SK-N-SH (cell line): Measurements from ENCODE around the gene BCO2. TPM values are rescaled to one million over a fixed set of nuclear protein-coding genes. Genes with fewer than 3 reads are reported as not detected.

Source experiments
- CTCF ChIA-PET: fragments of 300-600, 350-600 bp; formaldehyde crosslinking; extraction: SDS; loops from one replicate; lab custom pipeline; 2021; lab: Yijun Ruan, JAX
- POLR2A ChIA-PET: fragments of 350-600 bp; sonication (Branson Sonifier 250); formaldehyde crosslinking; extraction: SDS; loops from one replicate; lab custom pipeline; 2020; ENCODE audit warnings: antibody characterized with exemption, inconsistent platforms; lab: Yijun Ruan, JAX
- DNase-seq: peaks from one replicate; pipeline ENCODE4 v3.0.0; 2012
- H2AFZ ChIP-seq: fragments of 200-600 bp; sonication (generic); 2 replicates; pipeline ENCODE4 v1.8.1; 2016; ENCODE audit warnings: antibody characterized with exemption, mild to moderate bottlenecking, low read depth
- H3F3A ChIP-seq: fragments of 200-600 bp; sonication (generic); replicated peaks from 2 replicates; pipeline ENCODE3; 2016; ENCODE audit warnings: antibody characterized with exemption, mild to moderate bottlenecking; ENCODE audit not compliant: insufficient read depth
- H3K27ac ChIP-seq, 2 experiments: fragments of 200-500 bp in 1 of 2; fragments of 200-600 bp in 1 of 2; sonication (Bioruptor generic) in 1 of 2; sonication (generic), shearing (Covaris generic) in 1 of 2; 2 replicates each; pipeline versions ENCODE4 v1.5.1 to v1.6.1; 2014 to 2016; ENCODE audit warnings: low read depth in 2 of 2, inconsistent platforms in 1 of 2, low read length in 1 of 2, mild to moderate bottlenecking in 1 of 2, mixed read lengths in 1 of 2
- H3K27me3 ChIP-seq: fragments of 200-600 bp; sonication (generic), shearing (Covaris generic); 2 replicates; pipeline ENCODE4 v1.6.1; 2016; ENCODE audit warnings: mixed run types; ENCODE audit not compliant: insufficient read depth
- H3K36me3 ChIP-seq, 2 experiments: fragments of 200-500 bp in 1 of 2; fragments of 200-600 bp in 1 of 2; sonication (Bioruptor generic) in 1 of 2; sonication (generic) in 1 of 2; replicated peaks in 1 of 2; 2 replicates each; pipeline versions ENCODE3 to v1.5.1; 2014 to 2016; ENCODE audit warnings: low read length in 1 of 2, mild to moderate bottlenecking in 1 of 2; ENCODE audit not compliant: insufficient read depth in 2 of 2, control insufficient read depth in 1 of 2
- H3K4me1 ChIP-seq, 2 experiments: fragments of 200-500 bp in 1 of 2; fragments of 200-600 bp in 1 of 2; sonication (Bioruptor generic) in 1 of 2; sonication (generic), shearing (Covaris generic) in 1 of 2; 2 replicates each; pipeline versions ENCODE4 v1.5.1 to v1.6.1; 2014 to 2016; ENCODE audit warnings: low read depth in 1 of 2, low read length in 1 of 2, mixed run types in 1 of 2; ENCODE audit not compliant: insufficient read depth in 2 of 2, control insufficient read depth in 1 of 2
- H3K4me2 ChIP-seq: fragments of 200-600 bp; sonication (generic), shearing (Covaris generic); 2 replicates; pipeline ENCODE4 v1.6.1; 2017; ENCODE audit warnings: mixed run types
- H3K4me3 ChIP-seq, 2 experiments: fragments of 200-500 bp in 1 of 2; fragments of 200-600 bp in 1 of 2; sonication (Bioruptor generic) in 1 of 2; sonication (generic), shearing (Covaris generic) in 1 of 2; 2 replicates each; pipeline versions ENCODE4 v1.5.1 to v1.8.1; 2014 to 2016; ENCODE audit warnings: low read depth in 2 of 2, inconsistent platforms in 1 of 2, low read length in 1 of 2, mild to moderate bottlenecking in 1 of 2, mixed read lengths in 1 of 2, moderate library complexity in 1 of 2
- H3K79me2 ChIP-seq: fragments of 200-600 bp; sonication (generic); 2 replicates; pipeline ENCODE4 v1.8.1; 2017; ENCODE audit warnings: mild to moderate bottlenecking; ENCODE audit not compliant: insufficient read depth
- H3K9ac ChIP-seq: fragments of 200-600 bp; sonication (generic); 2 replicates; pipeline ENCODE4 v1.6.1; 2017; ENCODE audit warnings: mixed run types
- H3K9me2 ChIP-seq: fragments of 200-600 bp; sonication (generic); 2 replicates; pipeline ENCODE4 v1.6.1; 2017; ENCODE audit warnings: mixed run types
- H3K9me3 ChIP-seq: fragments of 200-600 bp; sonication (generic); 2 replicates; pipeline ENCODE4 v1.6.1; 2017; ENCODE audit warnings: mixed run types, mild to moderate bottlenecking, moderate library complexity
- H4K20me1 ChIP-seq: fragments of 200-600 bp; sonication (generic); 2 replicates; pipeline ENCODE4 v1.6.1; 2017; ENCODE audit warnings: mild to moderate bottlenecking, mixed run types; ENCODE audit not compliant: insufficient read depth
- EP300 ChIP-seq, 2 experiments: IDR thresholded peaks; 2 replicates each; pipeline versions ENCODE4 v1.4.0 to v1.6.1; 2012; ENCODE audit warnings: borderline replicate concordance in 1 of 2, low read depth in 1 of 2, low read length in 1 of 2
- FOSL2 ChIP-seq: IDR thresholded peaks from 2 replicates; pipeline ENCODE4 v1.4.0; 2012; ENCODE audit warnings: low read depth, mild to moderate bottlenecking, moderate library complexity, borderline replicate concordance
- NRF1 ChIP-seq: IDR thresholded peaks from 2 replicates; pipeline ENCODE4 v1.6.1; 2012; ENCODE audit warnings: low read depth, mild to moderate bottlenecking, low read length
- RAD21 ChIP-seq: IDR thresholded peaks from 2 replicates; pipeline ENCODE4 v1.6.1; 2012; ENCODE audit warnings: mild to moderate bottlenecking, low read length
- RCOR1 ChIP-seq: fragments of 150-350 bp; IDR thresholded peaks from 2 replicates; pipeline ENCODE4 v1.6.1; 2017; ENCODE audit warnings: antibody characterized with exemption, low read length
- REST ChIP-seq: IDR thresholded peaks from 2 replicates; pipeline ENCODE4 v1.6.1; 2012; ENCODE audit warnings: mild to moderate bottlenecking, low read depth, low read length, moderate library complexity
- RFX5 ChIP-seq: IDR thresholded peaks from 2 replicates; pipeline ENCODE4 v1.6.1; 2012; ENCODE audit warnings: mild to moderate bottlenecking, improper control_type of control experiment, low read length
- SMC3 ChIP-seq: IDR thresholded peaks from 2 replicates; pipeline ENCODE4 v1.6.1; 2012; ENCODE audit warnings: low read depth, low read length, improper control_type of control experiment
- TAF1 ChIP-seq: IDR thresholded peaks from 2 replicates; pipeline ENCODE4 v1.6.1; 2012; ENCODE audit warnings: low read depth, mild to moderate bottlenecking, low read length, moderate library complexity, borderline replicate concordance
- TCF12 ChIP-seq: IDR thresholded peaks from 2 replicates; pipeline ENCODE4 v1.4.0; 2012
- USF1 ChIP-seq: IDR thresholded peaks from 2 replicates; pipeline ENCODE4 v1.4.0; 2012; ENCODE audit warnings: low read depth, borderline replicate concordance
- YY1 ChIP-seq: IDR thresholded peaks from 2 replicates; pipeline ENCODE4 v1.4.0; 2012; ENCODE audit warnings: low read depth, mild to moderate bottlenecking
- WGBS: methylation state at CpG from one replicate; pipeline ENCODE4 v1.1.6; 2017; ENCODE audit warnings: low lambda C conversion rate; 5-methylcytosine and 5-hydroxymethylcytosine counted together
- polyA plus RNA-seq, 3 experiments: library from polyadenylated mRNA; depleted of rRNA; stranded (reverse); fragments of >200 nt; gene quantifications; 2 replicates each; pipeline ENCODE4 v1.2.3, GENCODE V29; 2012
- small RNA-seq, 7 experiments: library from RNA; depleted of rRNA; stranded (forward); fragments of <200 nt; gene quantifications; one replicate each; pipeline ENCODE3, GENCODE V24; 2012

Gene BCO2
- polyA plus RNA-seq, 1 of the 3 experiments (the other 2 are of a cell fraction), result 0.87 TPM

GRCh38 chr11:112267188-112267591 is 91.9 kb downstream of the BCO2 start (continued):
- no peak for TF ChIP-seq RCOR1
- TF ChIP-seq SMC3, result no peak
- TF ChIP-seq NRF1, result no peak
- TF ChIP-seq YY1, result no peak

- Histone ChIP-seq H2AFZ (no peak overlapping the region), H3K79me2 (no peaks in the 10 kb centered on the region), H3K36me3 (no peaks in the 10 kb centered on the region), H4K20me1 (no peaks in the 10 kb centered on the region), H3F3A (no peaks in the 10 kb centered on the region), H3K9me2 (no peaks in the 10 kb centered on the region), H3K9ac (no peak overlapping the region), H3K4me2 (no peak overlapping the region), H3K4me1 (peaks cover 0 to 21% of the 10 kb centered on the region in 2 experiments; a peak in 2 of 4 replicates), H3K4me3 (no peak overlapping the region), H3K27me3 (no peaks in the 10 kb centered on the region), H3K27ac (no peak overlapping the region), H3K9me3 (no peaks in the 10 kb centered on the region)
- TF ChIP-seq RAD21, result no peak
- TF ChIP-seq SMC3, result no peak
- TF ChIP-seq FOSL2, result no peak
- no peak for TF ChIP-seq NRF1
- TF ChIP-seq EP300 (IDR thresholded peaks at IDR 0.05; ENCODE audit: borderline replicate concordance in 1 of 2, low read depth in 1 of 2, low read length in 1 of 2), result no peak
- TF ChIP-seq TCF12, result no peak
- no peak for TF ChIP-seq TAF1
- no peak for TF ChIP-seq USF1
- no peak for TF ChIP-seq YY1
- TF ChIP-seq REST, result no peak
- TF ChIP-seq RFX5, result no peak
- WGBS, result 83% methylated on average over 5 of the region's 5 CpGs
- ChIA-PET POLR2A (no interaction called here), CTCF (interaction anchor here (5.0 to 29.6 kb wide), 2 partner anchors 12 to 47 kb away, joined by 37 to 620 read pairs; partner anchors contain the start of gene PTS)
- no peak for DNase-seq
Measured at GRCh38 chr11:112268406-112268805, 93.1 kb downstream of the BCO2 start.

Small RNA genes lying within 50 kb of the gene (small RNA-seq; reads per million reads assigned to genes)
- 0 to 0.52 (median 0) reads per million in 7 experiments for gene MRPS36P4

Other genes starting within 250 kb of the BCO2 start
- gene DIXDC1, start 238.2 kb upstream of the BCO2 start, polyA plus RNA-seq (2012; rRNA removed), result 5.3 and 6.8 TPM in 2 replicates
- gene DLAT, start 150.1 kb upstream of the BCO2 start, polyA plus RNA-seq (2012; rRNA removed), result 14.4 and 17.8 TPM in 2 replicates
- gene PIH1D2, start 101.5 kb upstream of the BCO2 start, polyA plus RNA-seq (2012; rRNA removed), result 0.97 and 2.0 TPM in 2 replicates
- gene NKAPD1, start 101.2 kb upstream of the BCO2 start, polyA plus RNA-seq (2012; rRNA removed), result 9.2 and 13.1 TPM in 2 replicates
- 156 and 188 TPM in 2 replicates for gene TIMM8B, start 88.8 kb upstream of the BCO2 start, polyA plus RNA-seq (2012; rRNA removed)
- gene SDHD, start 88.6 kb upstream of the BCO2 start, polyA plus RNA-seq (2012; rRNA removed), result 169 and 192 TPM in 2 replicates
- gene IL18, start 11.4 kb upstream of the BCO2 start, polyA plus RNA-seq (2012; rRNA removed), result 0.28 TPM in 1 of 2 replicates, not detected in the other
- 0.15 TPM in 1 of 2 replicates, not detected in the other for gene TEX12, start 8.1 kb upstream of the BCO2 start, polyA plus RNA-seq (2012; rRNA removed)
- gene PTS, start 50.9 kb downstream of the BCO2 start, polyA plus RNA-seq (2012; rRNA removed), result 50.0 and 54.0 TPM in 2 replicates
- not detected in 2 replicates for gene PLET1, start 85.3 kb downstream of the BCO2 start, polyA plus RNA-seq (2012; rRNA removed)